Right kidney (tissue), 1 donor: Measurements from ENCODE around the gene MRTFA.

ENCODE experiments used
- DNase-seq: peaks from one replicate; pipeline ENCODE4 v3.0.0-alpha.2; 2016

Gene MRTFA

GRCh38 chr22:40423882-40424640 is 212.5 kb downstream of the MRTFA start:
- no peak for DNase-seq

- DNase-seq, result no peak
These were observed 213.2 kb downstream of the MRTFA start for GRCh38 chr22:40423310-40423688.

GRCh38 chr22:40422558-40423309 is 213.8 kb downstream of the MRTFA start:
- no peak for DNase-seq

DNA sequence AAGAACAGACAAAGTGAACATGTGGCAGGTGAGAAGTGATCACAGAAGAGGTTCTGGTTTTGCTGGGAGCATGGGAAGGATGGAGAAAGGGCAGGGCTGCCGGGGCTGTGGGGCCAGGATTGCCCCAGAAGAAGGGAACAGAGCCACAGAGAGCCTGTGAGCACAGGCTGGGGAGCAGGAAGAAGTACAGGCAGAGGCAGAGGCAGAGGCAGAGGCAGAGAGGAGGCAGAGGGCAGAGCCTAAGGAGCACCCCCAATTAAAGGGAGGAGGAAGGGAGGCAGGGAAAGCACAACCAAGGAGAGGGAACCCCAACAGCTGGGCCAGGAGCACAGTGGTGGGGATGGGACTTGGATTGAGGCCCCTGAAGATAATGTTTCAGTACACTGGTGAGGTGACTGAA is 214.6 kb downstream of the MRTFA start:
- DNase-seq, result no peak

- no peak for DNase-seq
These were observed 215.5 kb downstream of the MRTFA start for GRCh38 chr22:40421082-40421350.

GRCh38 chr22:40420341-40421081 is 216.0 kb downstream of the MRTFA start:
- DNase-seq, result no peak

- DNase-seq, result no peak
These were observed 216.8 kb downstream of the MRTFA start for GRCh38 chr22:40419718-40420117.

DNA sequence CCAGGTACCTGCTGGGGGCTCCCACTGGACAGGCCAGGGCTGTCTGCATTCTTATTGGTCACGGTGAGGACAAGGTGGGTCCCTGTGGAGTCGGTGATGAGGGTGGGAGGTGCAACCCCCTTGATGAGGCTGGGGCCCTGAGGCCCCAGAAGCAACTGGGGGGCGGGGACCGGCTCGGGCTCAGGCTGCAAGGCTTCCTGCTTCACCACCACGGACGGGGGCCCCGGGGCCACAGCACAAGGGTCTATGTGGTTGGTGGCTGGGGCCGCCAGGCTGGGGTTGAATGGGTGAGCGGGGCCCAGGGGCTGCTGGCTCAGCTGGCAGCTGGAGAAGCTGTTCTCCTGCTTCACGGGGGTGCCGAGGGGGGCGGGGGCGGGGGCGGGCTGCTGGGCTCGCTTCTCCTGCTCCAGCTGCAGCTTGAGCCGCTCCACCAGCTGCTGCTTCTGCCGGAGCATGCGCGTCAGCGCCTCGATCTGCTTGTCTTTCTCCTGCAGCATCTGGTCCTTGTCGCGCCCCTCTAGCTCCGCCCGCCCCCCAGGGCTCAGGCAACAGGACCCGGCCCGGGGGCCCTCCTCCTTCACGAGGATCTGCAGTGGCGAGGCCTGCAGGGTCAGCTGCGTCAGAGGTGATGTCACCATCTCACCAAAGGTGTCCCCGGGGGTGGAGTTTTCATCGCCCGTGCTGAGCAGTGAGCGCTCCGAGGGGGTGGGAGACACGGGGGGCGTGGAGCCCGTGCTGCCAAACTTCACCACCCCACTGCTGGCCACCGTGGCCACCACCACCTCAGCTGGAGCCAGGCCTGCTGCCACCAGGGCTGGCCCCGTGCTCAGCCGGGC is 217.9 kb downstream of the MRTFA start:
- DNase-seq, result peak; percentile 39

DNA sequence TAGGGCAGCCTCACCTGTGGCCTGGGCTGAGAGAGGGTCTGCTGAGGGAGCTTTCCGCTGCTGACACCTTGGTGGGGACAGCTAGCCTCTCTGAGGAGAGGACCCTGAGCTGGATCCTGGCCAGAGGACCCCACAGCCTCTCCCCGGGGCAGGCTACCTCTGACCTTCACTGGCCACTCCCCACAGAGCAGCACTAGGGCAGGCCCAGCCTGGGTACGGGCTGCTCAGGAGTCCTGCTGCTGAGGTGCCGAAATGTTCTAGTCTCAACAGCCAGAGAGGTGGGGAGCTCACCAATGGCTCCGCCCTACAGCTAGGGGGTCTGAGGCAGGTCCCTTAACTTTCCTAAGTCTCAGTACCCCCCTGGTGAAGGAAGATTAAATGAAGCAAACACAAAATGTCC is 218.6 kb downstream of the MRTFA start:
- DNase-seq, result no peak

GRCh38 chr22:40417041-40417440 is 219.5 kb downstream of the MRTFA start:
- no peak for DNase-seq

DNA sequence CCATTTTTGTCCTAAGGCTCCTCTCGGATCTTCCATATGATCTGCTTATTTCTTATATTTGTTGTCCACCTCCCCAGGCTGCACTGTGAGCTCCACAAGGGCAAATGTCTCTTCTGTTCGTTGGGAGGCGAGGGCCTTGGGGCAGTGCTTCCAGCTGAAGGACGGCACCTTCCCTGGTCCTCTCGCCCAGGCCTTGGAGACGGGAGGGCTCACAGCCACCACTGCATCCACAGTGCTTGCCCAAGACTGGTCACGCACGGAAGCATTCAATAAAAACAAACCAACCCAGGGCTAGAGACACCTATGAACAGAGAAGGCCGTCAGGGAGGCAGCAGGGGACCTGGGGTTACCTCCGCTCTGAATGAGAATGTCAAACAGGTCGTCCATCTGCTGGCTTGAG is 219.9 kb downstream of the MRTFA start:
- DNase-seq, result no peak

GRCh38 chr22:40416267-40416570 is 220.3 kb downstream of the MRTFA start:
- DNase-seq, result no peak

DNA sequence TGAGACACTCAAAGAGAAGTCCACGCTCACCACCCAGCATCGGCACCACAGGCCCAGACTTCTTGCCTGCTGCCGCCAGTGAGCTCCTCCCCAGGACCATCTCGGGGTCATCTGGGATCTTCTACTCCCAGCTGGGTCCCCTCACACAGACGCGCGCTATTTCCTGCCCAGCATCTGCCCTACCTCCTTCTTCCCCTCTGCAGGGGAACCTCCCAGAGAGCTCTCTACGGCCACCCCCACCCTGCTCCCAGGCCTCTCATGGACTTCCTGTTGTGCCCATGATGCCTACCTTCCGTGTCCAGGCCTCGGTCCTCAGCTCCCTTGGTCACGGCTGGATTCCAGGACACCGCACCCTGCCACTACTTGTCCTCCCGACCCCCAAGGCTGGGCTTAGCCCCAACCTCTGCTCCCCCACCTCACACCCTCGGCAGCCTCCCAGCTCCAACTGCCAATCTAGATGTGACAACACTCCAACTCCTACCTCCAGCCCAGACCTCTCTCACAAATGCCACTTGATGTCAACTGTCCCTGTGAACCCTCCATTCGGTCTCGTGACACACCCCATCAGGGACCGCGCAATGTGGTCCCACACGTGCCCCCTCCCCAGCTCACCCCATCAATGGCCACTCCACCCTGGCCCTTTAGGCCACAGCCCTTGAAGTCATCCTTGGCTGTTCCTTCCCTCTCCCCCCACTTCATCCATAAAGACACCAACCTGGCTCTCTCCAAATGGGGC is 220.8 kb downstream of the MRTFA start:
- DNase-seq, result peak; percentile 34

- DNase-seq, result no peak
These were observed 221.5 kb downstream of the MRTFA start for GRCh38 chr22:40414838-40415505.

DNA sequence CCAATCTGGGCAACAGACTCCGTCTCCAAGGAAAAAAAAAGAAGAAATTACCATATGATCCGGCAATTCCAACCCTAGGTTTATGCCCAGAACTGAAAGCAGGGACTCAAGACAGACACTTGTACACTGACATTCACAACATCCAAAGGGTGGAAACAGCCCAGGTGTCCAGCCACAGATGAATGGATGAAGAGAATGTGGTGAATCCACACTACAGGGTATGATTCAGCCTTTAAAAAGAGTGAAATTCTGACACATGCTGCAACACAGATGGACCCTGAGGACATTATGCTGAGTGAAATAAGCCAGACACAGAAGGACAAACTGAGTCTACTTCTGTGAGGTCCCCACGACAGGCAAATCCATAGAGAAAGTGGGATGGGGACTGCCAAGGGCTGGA is 222.2 kb downstream of the MRTFA start:
- DNase-seq, result no peak

DNA sequence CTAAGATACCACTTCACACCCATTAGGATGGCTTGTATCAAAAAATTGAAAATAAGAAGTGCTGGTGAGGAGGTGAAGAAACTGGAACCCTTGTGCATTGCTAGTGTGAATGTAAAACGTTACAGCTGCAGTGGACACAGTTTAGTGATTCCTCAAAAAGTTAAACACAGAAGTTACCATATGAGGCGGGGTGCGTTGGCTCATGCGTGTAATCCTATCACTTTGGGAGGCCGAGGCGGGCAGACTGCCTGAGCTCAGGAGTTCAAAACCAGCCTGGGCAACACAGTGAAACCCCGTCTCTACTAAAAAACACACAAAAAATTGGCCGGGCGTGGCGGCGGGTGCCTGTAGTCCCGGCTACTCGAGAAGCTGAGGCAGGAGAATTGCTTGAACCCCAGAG is 222.6 kb downstream of the MRTFA start:
- no peak for DNase-seq

GRCh38 chr22:40412441-40412840 is 224.1 kb downstream of the MRTFA start:
- DNase-seq, result no peak

DNA sequence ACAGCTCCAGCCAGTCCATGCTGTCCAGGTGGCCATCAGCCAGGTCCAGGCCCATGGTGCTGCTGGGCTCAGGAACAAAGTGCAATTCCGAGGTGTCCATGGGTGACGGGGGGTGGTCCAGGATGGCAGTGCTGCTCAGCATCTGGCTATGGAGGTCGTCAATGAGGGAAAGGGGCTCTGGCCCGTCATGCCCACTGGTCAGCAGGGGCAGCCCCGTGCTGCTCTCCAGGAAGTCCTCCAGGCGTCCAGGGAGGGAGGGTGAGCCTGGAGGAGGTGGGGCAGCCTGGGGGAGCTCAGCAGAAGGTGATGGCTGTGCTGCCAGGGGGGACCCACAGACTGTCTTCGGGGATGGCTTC is 225.0 kb downstream of the MRTFA start:
- no peak for DNase-seq

GRCh38 chr22:40410731-40411505 is 225.6 kb downstream of the MRTFA start:
- no peak for DNase-seq

DNA sequence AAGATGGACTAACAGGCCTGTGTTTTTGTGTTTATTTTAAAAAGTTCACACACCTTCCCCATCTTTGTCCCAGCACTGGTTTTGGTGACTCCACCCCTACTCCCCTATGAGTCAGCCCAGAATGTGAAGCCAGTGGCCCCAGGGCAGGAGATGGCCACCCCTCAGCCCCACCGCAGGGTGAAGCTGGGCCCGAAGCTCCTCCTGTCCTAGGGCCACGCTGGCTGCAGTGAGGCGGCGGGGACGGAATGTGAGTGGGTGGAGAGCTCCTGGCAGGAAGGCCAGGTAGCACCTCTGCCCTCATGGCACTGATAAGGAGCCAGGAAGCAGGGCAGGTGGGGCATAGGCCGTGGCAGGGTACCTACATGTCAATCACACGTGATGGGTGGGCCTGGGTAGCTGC is 226.2 kb downstream of the MRTFA start:
- no peak for DNase-seq

GRCh38 chr22:40409613-40410113 is 226.9 kb downstream of the MRTFA start:
- DNase-seq, result no peak
